Transverse colon (tissue), 4 donors: Measurements from ENCODE around the gene DCP1A. TPM values are rescaled to one million over a fixed set of nuclear protein-coding genes. Genes with fewer than 3 reads are reported as not detected.

Experiments used
- DNase-seq: peaks from one replicate; pipeline ENCODE4 v3.0.0-alpha.2; 2019
- H3K27ac ChIP-seq, 4 donors: fragments of 200-600 bp; sonication (generic); 2 replicates each; pipeline ENCODE4 v1.5.1; 2016 to 2018; ENCODE audit warnings: inconsistent platforms in 4 of 4
- H3K27me3 ChIP-seq: fragments of 200-600 bp; sonication (generic); 2 replicates; pipeline ENCODE4 v1.5.1; 2017; ENCODE audit warnings: inconsistent platforms
- H3K36me3 ChIP-seq, 4 donors: fragments of 200-600 bp; sonication (generic); 2 replicates each; pipeline ENCODE4 v1.5.1; 2017 to 2019; ENCODE audit warnings: inconsistent platforms in 4 of 4
- H3K4me1 ChIP-seq, 4 donors: fragments of 200-600 bp; sonication (generic); 2 replicates each; pipeline ENCODE4 v1.5.1; 2017 to 2020; ENCODE audit warnings: inconsistent platforms in 4 of 4
- H3K4me3 ChIP-seq, 4 donors: fragments of 200-600 bp; sonication (generic); 1 replicate in 1 of 4; 2 replicates in 3 of 4; pipeline versions ENCODE4 v1.5.1 to v1.6.1; 2017 to 2019; ENCODE audit warnings: inconsistent platforms in 4 of 4
- H3K9me3 ChIP-seq, 2 donors: fragments of 200-600 bp; sonication (generic); 2 replicates each; pipeline ENCODE4 v1.5.1; 2017 to 2019; ENCODE audit warnings: inconsistent platforms in 2 of 2
- EP300 ChIP-seq: sonication (generic); formaldehyde crosslinking; IDR thresholded peaks from one replicate; pipeline ENCODE4 v1.6.1; 2017; ENCODE audit warnings: antibody characterized with exemption, low read depth
- POLR2A ChIP-seq: fragments of 450-650 bp; IDR thresholded peaks from one replicate; pipeline ENCODE4 v1.6.1; 2016; ENCODE audit warnings: antibody characterized with exemption, mild to moderate bottlenecking, moderate library complexity
- POLR2AphosphoS5 ChIP-seq, 3 donors: sonication (generic); formaldehyde crosslinking; IDR thresholded peaks; one replicate each; pipeline ENCODE4 v1.6.1; 2016; ENCODE audit warnings: antibody characterized with exemption in 3 of 3
- WGBS, 2 donors: methylation state at CpG; one replicate each; pipeline ENCODE4 v1.1.5; 2018; ENCODE audit warnings: low coverage in 1 of 2; 5-methylcytosine and 5-hydroxymethylcytosine counted together
- in situ Hi-C, 4 donors: fragments of 200-750 bp; cut with MboI; loops; one replicate each; pipeline versions ENCODE4 v1.15.0 to v1.15.1; 2017; ENCODE audit warnings: low sequenced_read_pairs in 3 of 4, low pct_ligation_motif_present in 1 of 4, low pct_unique_long_range_greater_than_20kb in 1 of 4
- intact Hi-C: fragments of 100-400 bp; cut with DNase I; formaldehyde crosslinking; loops from one replicate; pipeline ENCODE4 v1.15.1; 2023; ENCODE audit warnings: low total_unique reads
- total RNA-seq, 4 donors: library from RNA; depleted of rRNA; stranded (reverse); fragments of >200 nt; gene quantifications; one replicate each; pipeline ENCODE4 v1.1.0, GENCODE V29; 2016
- TF ChIP-seq, protein P1 (sequence below), 5 experiments: fragments of 200-600 bp in 3 of 5; fragments of 450-650 bp in 2 of 5; sonication (generic) in 3 of 5; IDR thresholded peaks; 1 replicate in 2 of 5; 2 replicates in 3 of 5; pipeline ENCODE4 v1.5.1; 2016 to 2017; ENCODE audit warnings: antibody characterized with exemption in 5 of 5, inconsistent platforms in 3 of 5, mild to moderate bottlenecking in 2 of 5, moderate library complexity in 1 of 5

Gene DCP1A
- total RNA-seq, 4 donors from 2014 or later = 11.6 to 22.4 (median 17.2) TPM

DNA sequence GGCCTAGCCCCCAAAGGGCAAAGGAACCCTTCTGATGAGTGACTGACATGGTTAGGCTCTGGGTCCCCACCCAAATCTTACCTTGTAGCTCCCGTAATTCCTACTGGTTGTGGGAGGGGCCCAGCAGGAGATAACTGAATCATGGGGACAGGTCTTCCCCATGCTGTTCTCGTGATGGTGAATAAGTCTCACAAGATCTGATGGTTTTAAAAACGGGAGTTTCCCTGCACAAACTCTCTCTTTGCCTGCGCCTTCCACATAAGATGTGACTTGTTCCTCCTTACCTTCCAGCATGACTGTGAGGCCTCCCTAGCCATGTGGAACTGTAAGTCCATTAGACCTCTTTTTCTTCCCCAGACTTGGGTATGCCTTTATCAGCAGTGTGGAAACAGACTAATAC is 108.5 kb downstream of the DCP1A start:
- H3K27me3 ChIP-seq = no peaks in the 10 kb centered on the region
- H3K36me3 ChIP-seq = peaks cover 0 to 37% (median 16%) of the 10 kb centered on the region in 4 donors
- no peak for DNase-seq
- no peak overlapping the region for H3K4me3 ChIP-seq
- no peaks in the 10 kb centered on the region for H3K9me3 ChIP-seq
- TF ChIP-seq EP300 = no peak
- TF ChIP-seq POLR2A = no peak
- no peak for TF ChIP-seq POLR2AphosphoS5 (IDR thresholded peaks at IDR 0.05)
- TF ChIP-seq, protein P1, sequence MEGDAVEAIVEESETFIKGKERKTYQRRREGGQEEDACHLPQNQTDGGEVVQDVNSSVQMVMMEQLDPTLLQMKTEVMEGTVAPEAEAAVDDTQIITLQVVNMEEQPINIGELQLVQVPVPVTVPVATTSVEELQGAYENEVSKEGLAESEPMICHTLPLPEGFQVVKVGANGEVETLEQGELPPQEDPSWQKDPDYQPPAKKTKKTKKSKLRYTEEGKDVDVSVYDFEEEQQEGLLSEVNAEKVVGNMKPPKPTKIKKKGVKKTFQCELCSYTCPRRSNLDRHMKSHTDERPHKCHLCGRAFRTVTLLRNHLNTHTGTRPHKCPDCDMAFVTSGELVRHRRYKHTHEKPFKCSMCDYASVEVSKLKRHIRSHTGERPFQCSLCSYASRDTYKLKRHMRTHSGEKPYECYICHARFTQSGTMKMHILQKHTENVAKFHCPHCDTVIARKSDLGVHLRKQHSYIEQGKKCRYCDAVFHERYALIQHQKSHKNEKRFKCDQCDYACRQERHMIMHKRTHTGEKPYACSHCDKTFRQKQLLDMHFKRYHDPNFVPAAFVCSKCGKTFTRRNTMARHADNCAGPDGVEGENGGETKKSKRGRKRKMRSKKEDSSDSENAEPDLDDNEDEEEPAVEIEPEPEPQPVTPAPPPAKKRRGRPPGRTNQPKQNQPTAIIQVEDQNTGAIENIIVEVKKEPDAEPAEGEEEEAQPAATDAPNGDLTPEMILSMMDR (IDR thresholded peaks at IDR 0.05) = no peak
- peaks cover 17 to 53% (median 42%) of the 10 kb centered on the region in 4 donors for H3K4me1 ChIP-seq
- in situ Hi-C loops = no loop called here
- peak overlapping the region; percentile 71 to 88 (median 78) for H3K27ac ChIP-seq
- intact Hi-C loops = no loop called here
- WGBS, 2 donors = 66 to 100% methylated on average over 1 to 4 of the region's 4 CpGs

DNA sequence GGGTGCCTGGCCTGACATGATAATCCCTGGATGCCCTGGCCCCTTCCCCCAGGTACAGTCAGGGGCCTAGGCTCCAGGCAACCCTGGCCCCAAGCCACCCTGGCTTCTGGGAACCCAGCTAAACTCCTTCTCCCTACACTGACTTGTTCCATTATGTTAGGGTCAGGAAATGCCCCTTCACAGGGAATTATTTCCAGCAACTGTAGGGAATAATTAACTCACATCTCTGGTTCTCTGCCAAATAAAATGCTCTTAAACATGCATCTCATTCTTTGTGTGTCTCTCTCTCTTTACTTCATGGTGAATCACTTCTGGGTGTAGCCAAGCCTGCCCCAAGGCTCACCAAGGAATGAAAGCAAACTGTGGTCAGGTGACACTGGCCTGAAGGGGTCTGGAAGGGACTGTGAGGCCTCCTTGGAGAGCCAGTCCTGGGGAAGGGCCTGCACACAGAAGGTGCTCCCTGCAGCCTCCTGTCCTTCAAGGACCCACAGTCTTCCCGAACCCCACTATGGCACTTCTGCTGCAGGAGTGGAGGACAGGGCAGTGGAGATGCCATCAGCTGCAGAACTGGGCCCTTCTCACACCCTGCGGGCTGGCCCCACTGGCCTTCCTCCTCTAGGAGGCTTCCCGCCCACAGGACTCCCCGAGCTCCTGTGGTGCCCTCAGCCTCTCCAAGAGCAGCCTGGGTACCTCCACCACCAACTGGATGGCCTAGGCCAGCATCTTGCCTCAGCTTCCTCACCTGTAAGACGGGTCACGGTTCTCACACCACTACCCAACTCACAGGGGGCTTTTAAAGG is 109.1 kb downstream of the DCP1A start:
- peak; percentile 51 for DNase-seq
- WGBS, 2 donors = 81% methylated on average over 6 of the region's 6 CpGs; no CpG with 5 or more reads in 1 of the 2 donors
- in situ Hi-C loops (no loop called here), intact Hi-C loops (no loop called here)
- Histone ChIP-seq H3K27ac (peak overlapping the region; percentile 71 to 88 (median 78)), H3K27me3 (no peaks in the 10 kb centered on the region), H3K4me3 (no peak overlapping the region), H3K4me1 (peaks cover 14 to 47% (median 39%) of the 10 kb centered on the region in 4 donors), H3K36me3 (peaks cover 0 to 43% (median 18%) of the 10 kb centered on the region in 4 donors), H3K9me3 (no peaks in the 10 kb centered on the region)
- TF ChIP-seq EP300 = no peak
- TF ChIP-seq, protein P1 (IDR thresholded peaks at IDR 0.05) = no peak
- TF ChIP-seq POLR2AphosphoS5 (IDR thresholded peaks at IDR 0.05) = peak in 1 of 3 donors; percentile 11
- TF ChIP-seq POLR2A = no peak

DNA sequence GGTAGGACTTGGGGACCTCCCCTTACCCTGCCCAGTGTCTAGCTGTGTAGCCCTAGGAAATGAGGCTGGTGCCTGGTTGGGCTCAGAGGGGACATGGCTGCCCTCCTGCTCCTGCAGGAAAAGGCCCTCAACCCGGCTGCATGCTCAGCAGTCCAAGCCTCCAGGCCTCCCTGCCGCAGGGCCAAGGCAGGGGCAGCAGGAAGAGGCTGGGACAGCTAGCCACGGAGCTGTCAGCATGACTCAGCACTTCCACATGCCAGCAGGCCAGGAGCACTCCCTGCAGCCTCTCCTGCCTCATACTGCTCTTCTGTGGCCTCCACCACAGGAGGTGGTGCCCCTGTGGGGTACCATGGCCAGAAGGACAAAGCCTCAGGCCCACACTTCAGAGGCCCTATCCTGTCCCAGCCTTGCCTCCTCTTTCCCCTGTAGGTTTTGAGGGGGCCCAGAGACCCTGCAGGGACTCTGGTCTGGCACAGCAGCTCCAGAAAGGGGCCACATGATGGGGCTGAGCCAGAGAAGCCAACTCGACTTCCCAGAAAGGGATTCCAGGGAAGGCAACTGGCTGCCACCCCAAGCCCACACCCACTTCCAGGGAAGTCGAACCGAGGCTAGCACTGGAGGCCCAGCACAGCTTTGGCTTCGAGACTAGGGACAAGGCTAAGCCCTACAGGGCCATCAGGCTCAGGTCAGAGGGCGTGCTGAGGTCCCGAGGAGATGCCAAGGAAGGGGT is 111.1 kb downstream of the DCP1A start:
- no peaks in the 10 kb centered on the region for H3K27me3 ChIP-seq
- intact Hi-C loops = no loop called here
- in situ Hi-C loops = no loop called here
- 58% methylated on average over 9 of the region's 9 CpGs; no CpG with 5 or more reads in 1 of the 2 donors for WGBS, 2 donors
- TF ChIP-seq POLR2AphosphoS5 (IDR thresholded peaks at IDR 0.05) = peak in 1 of 3 donors; percentile 15
- TF ChIP-seq, protein P1 (IDR thresholded peaks at IDR 0.05) = no peak
- DNase-seq = peak; percentile 79
- H3K4me3 ChIP-seq = no peak overlapping the region
- H3K4me1 ChIP-seq = peaks cover 12 to 37% (median 32%) of the 10 kb centered on the region in 4 donors
- H3K9me3 ChIP-seq = no peaks in the 10 kb centered on the region
- peak overlapping the region; percentile 27 to 88 (median 64) for H3K27ac ChIP-seq
- peaks cover 0 to 46% (median 18%) of the 10 kb centered on the region in 4 donors for H3K36me3 ChIP-seq

DNA sequence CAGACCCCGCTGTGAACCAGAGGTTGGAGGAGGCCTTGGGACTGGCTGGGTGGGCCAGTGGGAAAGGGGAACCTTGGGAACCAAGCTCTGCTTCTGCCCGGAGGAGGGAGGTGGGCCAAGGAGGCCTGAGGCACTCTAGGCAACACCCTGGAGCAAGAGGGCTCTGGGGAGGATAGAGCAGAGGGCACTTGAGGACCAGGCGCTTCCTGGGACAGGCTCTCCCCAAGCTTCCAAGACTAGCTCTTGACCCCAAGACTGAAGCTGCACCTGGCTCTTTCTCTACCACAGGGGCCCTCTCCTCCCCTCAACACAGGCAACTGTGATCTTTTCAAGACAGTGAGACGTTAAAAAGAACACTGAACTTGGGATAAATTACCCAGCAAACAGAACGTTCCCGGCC is 111.8 kb downstream of the DCP1A start:
- H3K27ac ChIP-seq = peak overlapping the region in 3 of 4 donors; percentile 48 to 88 (median 81)
- H3K4me3 ChIP-seq = no peak overlapping the region
- peaks cover 0 to 49% (median 18%) of the 10 kb centered on the region in 4 donors for H3K36me3 ChIP-seq
- no peaks in the 10 kb centered on the region for H3K27me3 ChIP-seq
- 75 to 100% methylated on average over 1 to 6 of the region's 6 CpGs for WGBS, 2 donors
- H3K9me3 ChIP-seq = no peaks in the 10 kb centered on the region
- no peak for DNase-seq
- TF ChIP-seq, protein P1 (IDR thresholded peaks at IDR 0.05) = no peak
- TF ChIP-seq POLR2AphosphoS5 (IDR thresholded peaks at IDR 0.05) (no peak), POLR2A (no peak), EP300 (no peak)
- peaks cover 12 to 37% (median 32%) of the 10 kb centered on the region in 4 donors for H3K4me1 ChIP-seq
- in situ Hi-C loops = no loop called here
- intact Hi-C loops = no loop called here
